Tibial nerve (tissue), 4 donors: Measurements from ENCODE around the gene PEX1.

Experiments used
- CTCF ChIP-seq, 5 experiments: fragments of 200-600 bp in 3 of 5; fragments of 450-650 bp in 2 of 5; sonication (generic) in 3 of 5; IDR thresholded peaks; one replicate each; pipeline ENCODE4 v1.5.1; 2016 to 2019; ENCODE audit warnings: antibody characterized with exemption in 5 of 5, mild to moderate bottlenecking in 3 of 5, moderate library complexity in 2 of 5
- EP300 ChIP-seq, 2 donors: sonication (generic); formaldehyde crosslinking; IDR thresholded peaks; one replicate each; pipeline ENCODE4 v1.6.1; 2017; ENCODE audit warnings: antibody characterized with exemption in 2 of 2, mild to moderate bottlenecking in 1 of 2
- POLR2A ChIP-seq, 2 donors: fragments of 450-650 bp; IDR thresholded peaks; one replicate each; pipeline ENCODE4 v1.6.1; 2017; ENCODE audit warnings: antibody characterized with exemption in 2 of 2, mild to moderate bottlenecking in 2 of 2, moderate library complexity in 2 of 2

GRCh38 chr7:92550194-92550593 is 21.9 kb upstream of the PEX1 start:
- TF ChIP-seq CTCF (IDR thresholded peaks at IDR 0.05): no peak
- no peak for TF ChIP-seq EP300 (IDR thresholded peaks at IDR 0.05)
- TF ChIP-seq POLR2A (IDR thresholded peaks at IDR 0.05): no peak
